OCI-LY3 (cell line): ENCODE data around the gene BORCS5.

Experiments used
- H2AFZ ChIP-seq: fragments of 200-600, 300-600 bp; shearing (Covaris generic); 2 replicates; pipeline ENCODE4 v1.6.0; 2014; ENCODE audit warnings: antibody characterized with exemption, low read depth, low read length
- H3K27ac ChIP-seq: fragments of 200-600, 300-600 bp; sonication (generic); 2 replicates; pipeline ENCODE4 v1.5.1; 2014; ENCODE audit warnings: mild to moderate bottlenecking, low read length, moderate library complexity, mixed read lengths
- H3K27me3 ChIP-seq: fragments of 200-600, 300-600 bp; sonication (generic); 2 replicates; pipeline ENCODE4 v1.6.1; 2014; ENCODE audit warnings: low read depth, low read length, mixed read lengths
- H3K36me3 ChIP-seq: fragments of 200-600, 300-600 bp; sonication (generic); replicated peaks from 2 replicates; pipeline ENCODE3; 2014; ENCODE audit warnings: low read depth, low read length, mixed read lengths
- H3K4me1 ChIP-seq: fragments of 300-600, 200-600 bp; sonication (generic); 2 replicates; pipeline ENCODE4 v1.6.1; 2014; ENCODE audit warnings: low read length, mixed read lengths
- H3K4me2 ChIP-seq: fragments of 200-600, 300-600 bp; sonication (generic); 2 replicates; pipeline ENCODE4 v1.6.1; 2014; ENCODE audit warnings: low read length, mixed read lengths
- H3K4me3 ChIP-seq: fragments of 300-600, 200-600 bp; sonication (generic); 2 replicates; pipeline ENCODE4 v1.5.1; 2014; ENCODE audit warnings: antibody characterized with exemption, mild to moderate bottlenecking, low read length, moderate library complexity
- H3K79me2 ChIP-seq: fragments of 300-600, 200-600 bp; shearing (Covaris generic); 2 replicates; pipeline ENCODE4 v1.6.1; 2014; ENCODE audit warnings: mild to moderate bottlenecking, low read length, mixed read lengths
- H3K9ac ChIP-seq: fragments of 300-600, 200-600 bp; shearing (Covaris generic); 2 replicates; pipeline ENCODE4 v1.6.0; 2014; ENCODE audit warnings: mild to moderate bottlenecking, low read length, moderate library complexity
- H3K9me3 ChIP-seq: fragments of 200-600, 300-600 bp; shearing (Covaris generic); 2 replicates; pipeline ENCODE4 v1.6.1; 2014; ENCODE audit warnings: low read length, mixed read lengths; ENCODE audit not compliant: insufficient read depth
- H4K20me1 ChIP-seq: fragments of 200-600, 300-600 bp; sonication (generic); 2 replicates; pipeline ENCODE4 v1.6.1; 2016; ENCODE audit warnings: low read length, mixed read lengths; ENCODE audit not compliant: insufficient read depth
- CTCF ChIP-seq: fragments of 200-600, 300-600 bp; sonication (generic); IDR thresholded peaks from 2 replicates; pipeline ENCODE4 v1.5.1; 2014; ENCODE audit warnings: antibody characterized with exemption, low read length, low read depth
- EZH2phosphoT487 ChIP-seq: fragments of 200-600 bp; shearing (Covaris generic); IDR thresholded peaks from 2 replicates; pipeline ENCODE4 v1.6.1; 2018; ENCODE audit warnings: antibody characterized with exemption, mixed run types, low read depth

Gene BORCS5

DNA sequence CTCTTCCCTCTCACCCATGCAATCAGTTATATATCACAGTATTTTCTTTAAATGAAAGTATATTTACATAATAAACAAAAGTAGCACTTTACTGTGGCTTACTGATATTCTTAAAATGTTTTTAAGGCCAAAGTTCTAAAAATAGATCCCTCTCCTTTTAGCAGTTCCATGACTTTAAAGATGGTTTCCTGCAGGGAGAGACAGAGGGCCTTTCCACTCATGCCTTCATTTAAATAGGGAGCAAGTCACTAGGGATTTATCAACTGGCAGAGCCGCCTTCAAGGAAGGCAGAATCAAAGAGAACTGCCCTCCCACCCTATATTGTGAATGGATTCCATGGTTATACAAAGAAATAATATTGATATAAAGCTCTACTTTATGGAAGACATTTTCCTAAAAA is 150.2 kb downstream of the BORCS5 start:
- Histone ChIP-seq H3K9ac (no peak overlapping the region), H3K27ac (no peak overlapping the region), H3K4me3 (no peak overlapping the region), H2AFZ (no peak overlapping the region), H3K27me3 (peaks cover 6% of the 10 kb centered on the region; the same call in 1 of the 2 replicates), H3K4me1 (peaks cover 31% of the 10 kb centered on the region), H4K20me1 (no peaks in the 10 kb centered on the region), H3K9me3 (no peaks in the 10 kb centered on the region), H3K79me2 (no peaks in the 10 kb centered on the region), H3K4me2 (no peak overlapping the region), H3K36me3 (no peaks in the 10 kb centered on the region)
- no peak for TF ChIP-seq CTCF
- TF ChIP-seq EZH2phosphoT487: no peak

DNA sequence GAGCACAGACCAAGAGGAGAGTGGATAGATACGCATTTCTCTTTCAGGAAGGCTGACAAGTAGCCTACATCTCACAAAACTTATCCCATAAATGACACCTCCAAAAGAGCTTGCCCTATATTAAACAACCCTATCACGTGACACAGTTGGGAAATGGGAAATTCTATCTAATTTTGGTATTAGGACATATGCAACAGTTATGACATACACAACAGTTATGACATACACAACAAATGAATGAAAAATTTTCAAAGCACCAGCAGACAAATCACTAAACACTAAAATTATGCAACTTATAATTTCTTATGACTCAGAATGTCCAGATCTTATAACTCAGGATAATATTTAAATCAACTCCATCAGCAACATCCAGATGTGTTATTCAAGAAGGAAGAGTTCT is 151.7 kb downstream of the BORCS5 start:
- no peaks in the 10 kb centered on the region for H3K79me2 ChIP-seq

GRCh38 chr12:12510141-12510540 is 153.3 kb downstream of the BORCS5 start:
- Histone ChIP-seq H3K4me1 (peaks cover 14% of the 10 kb centered on the region), H3K9me3 (no peaks in the 10 kb centered on the region), H3K4me2 (no peak overlapping the region), H3K27me3 (peaks cover 6% of the 10 kb centered on the region; the same call in 1 of the 2 replicates), H4K20me1 (no peaks in the 10 kb centered on the region), H3K79me2 (no peaks in the 10 kb centered on the region), H3K4me3 (no peak overlapping the region), H3K9ac (no peak overlapping the region), H2AFZ (no peak overlapping the region), H3K27ac (no peak overlapping the region), H3K36me3 (no peaks in the 10 kb centered on the region)
- TF ChIP-seq CTCF (no peak), EZH2phosphoT487 (no peak)

More for the DNA sequence above, 151.7 kb downstream of the BORCS5 start:
- Histone ChIP-seq H3K27me3 (peaks cover 6% of the 10 kb centered on the region; the same call in 1 of the 2 replicates), H3K4me3 (no peak overlapping the region), H3K36me3 (no peaks in the 10 kb centered on the region), H3K27ac (no peak overlapping the region), H3K4me2 (no peak overlapping the region), H3K4me1 (peaks cover 20% of the 10 kb centered on the region), H3K9ac (no peak overlapping the region), H3K9me3 (no peaks in the 10 kb centered on the region), H2AFZ (no peak overlapping the region), H4K20me1 (no peaks in the 10 kb centered on the region)
- TF ChIP-seq CTCF: no peak
- no peak for TF ChIP-seq EZH2phosphoT487

- peaks cover 10% of the 10 kb centered on the region for H3K4me1 ChIP-seq
- H3K27ac ChIP-seq: no peak overlapping the region
- no peak overlapping the region for H3K9ac ChIP-seq
- peaks cover 6% of the 10 kb centered on the region; the same call in 1 of the 2 replicates for H3K27me3 ChIP-seq
- H4K20me1 ChIP-seq: no peaks in the 10 kb centered on the region
- no peak overlapping the region for H3K4me2 ChIP-seq
- H2AFZ ChIP-seq: no peak overlapping the region
- H3K36me3 ChIP-seq: no peaks in the 10 kb centered on the region
- TF ChIP-seq EZH2phosphoT487: no peak
- no peak for TF ChIP-seq CTCF
- H3K79me2 ChIP-seq: no peaks in the 10 kb centered on the region
- H3K4me3 ChIP-seq: no peak overlapping the region
- H3K9me3 ChIP-seq: no peaks in the 10 kb centered on the region
These were observed 153.7 kb downstream of the BORCS5 start for GRCh38 chr12:12510551-12510950.
